Endothelial cell of umbilical vein (primary cell): ENCODE results near the gene TTLL5. TPM values are rescaled to one million over a fixed set of nuclear protein-coding genes. Genes with fewer than 3 reads are reported as not detected.

Source experiments
- BruUV-seq: library from RNA; stranded (reverse); fragments of 400-500 nt; replicated peaks from 2 replicates; lab custom pipeline; 2021; lab: Mats Ljungman, UMichigan
- CTCF ChIA-PET: fragments of 300-600, 350-600 bp; sonication (Branson Sonifier 250); formaldehyde crosslinking; loops from one replicate; lab custom pipeline; 2021; ENCODE audit warnings: antibody characterized with exemption, inconsistent platforms; lab: Charles Lee
- POLR2A ChIA-PET: fragments of 300-600, 350-600 bp; sonication (Branson Sonifier 250); formaldehyde crosslinking; loops from one replicate; lab custom pipeline; 2021; ENCODE audit warnings: antibody characterized with exemption, inconsistent platforms; lab: Charles Lee
- DNase-seq: peaks from one replicate; pipeline ENCODE4 v3.0.0-alpha.2; 2011; ENCODE audit warnings: low read depth, low spot score
- FAIRE-seq: peaks from 2 replicates; lab custom pipeline; 2011; peaks lifted over from hg19 to GRCh38; lab: Jason Lieb, UNC
- H2AFZ ChIP-seq: 2 replicates; pipeline ENCODE4 v1.6.0; 2012; ENCODE audit warnings: low read depth, low read length, control low read depth, inconsistent platforms
- H3K27ac ChIP-seq: 2 replicates; pipeline ENCODE4 v1.5.1; 2011; ENCODE audit warnings: low read depth, mild to moderate bottlenecking, control low read depth, low read length, moderate library complexity; ENCODE audit not compliant: insufficient read depth
- H3K27me3 ChIP-seq, 2 experiments: 2 replicates each; pipeline versions ENCODE4 v1.6.0 to v1.6.1; 2011; ENCODE audit warnings: low read length in 2 of 2, mixed read lengths in 1 of 2; ENCODE audit not compliant: control insufficient read depth in 2 of 2, insufficient read depth in 2 of 2
- H3K36me3 ChIP-seq, 2 experiments: 2 replicates in 1 of 2; 3 replicates in 1 of 2; pipeline ENCODE4 v1.5.1; 2011; ENCODE audit warnings: low read length in 2 of 2, mild to moderate bottlenecking in 1 of 2, moderate library complexity in 1 of 2; ENCODE audit not compliant: control insufficient read depth in 2 of 2, insufficient read depth in 2 of 2; ENCODE audit errors: extremely low read depth in 1 of 2
- H3K4me1 ChIP-seq: 3 replicates; pipeline ENCODE4 v1.5.1; 2011; ENCODE audit warnings: mild to moderate bottlenecking, low read length; ENCODE audit not compliant: control insufficient read depth, insufficient read depth; ENCODE audit errors: extremely low read depth
- H3K4me2 ChIP-seq: 2 replicates; pipeline ENCODE4 v1.6.1; 2011; ENCODE audit warnings: low read length, control low read depth, mixed read lengths; ENCODE audit not compliant: insufficient read depth
- H3K4me3 ChIP-seq, 3 experiments: fragments of 200-600 bp in 1 of 3; sonication (generic), shearing (Covaris generic) in 1 of 3; replicated peaks in 1 of 3; 2 replicates each; pipeline ENCODE4 v1.5.1; 2011 to 2016; ENCODE audit warnings: control low read depth in 3 of 3, low read length in 3 of 3, mild to moderate bottlenecking in 2 of 3, inconsistent platforms in 1 of 3, low read depth in 1 of 3, moderate library complexity in 1 of 3; ENCODE audit not compliant: insufficient read depth in 1 of 3
- H3K79me2 ChIP-seq: 2 replicates; pipeline ENCODE4 v1.6.0; 2012; ENCODE audit warnings: low read length, inconsistent platforms; ENCODE audit not compliant: control insufficient read depth, insufficient read depth
- H3K9ac ChIP-seq: replicated peaks from 2 replicates; pipeline ENCODE3; 2011; ENCODE audit warnings: low read length, control low read depth; ENCODE audit not compliant: insufficient read depth; ENCODE audit errors: extremely low read depth
- H3K9me1 ChIP-seq: replicated peaks from 3 replicates; pipeline ENCODE4 v1.6.0; 2011; ENCODE audit warnings: mild to moderate bottlenecking, low read length; ENCODE audit not compliant: control insufficient read depth, insufficient read depth; ENCODE audit errors: extremely low read depth
- H3K9me3 ChIP-seq: replicated peaks from 2 replicates; pipeline ENCODE4 v1.5.1; 2012; ENCODE audit warnings: low read length, inconsistent platforms; ENCODE audit not compliant: control insufficient read depth, insufficient read depth
- H4K20me1 ChIP-seq: replicated peaks from 2 replicates; pipeline ENCODE3; 2011; ENCODE audit warnings: mild to moderate bottlenecking, low read length; ENCODE audit not compliant: control insufficient read depth, insufficient read depth; ENCODE audit errors: extremely low read depth
- CTCF ChIP-seq, 2 donors: IDR thresholded peaks; 1 replicate in 1 of 2; 2 replicates in 1 of 2; pipeline ENCODE4 v1.5.1; 2011; ENCODE audit warnings: low read length in 2 of 2, mild to moderate bottlenecking in 2 of 2, moderate library complexity in 2 of 2, control low read depth in 1 of 2, inconsistent platforms in 1 of 2, low read depth in 1 of 2; ENCODE audit not compliant: insufficient read depth in 1 of 2; ENCODE audit errors: extremely low read depth in 1 of 2
- EZH2 ChIP-seq: IDR thresholded peaks from 2 replicates; pipeline ENCODE4 v1.6.1; 2012; ENCODE audit warnings: borderline replicate concordance, low read depth, mild to moderate bottlenecking, moderate library complexity, low read length, inconsistent platforms; ENCODE audit not compliant: severe bottlenecking
- FOS ChIP-seq: IDR thresholded peaks from 2 replicates; pipeline ENCODE4 v1.6.1; 2011; ENCODE audit warnings: mild to moderate bottlenecking, low read length, moderate library complexity, borderline replicate concordance; ENCODE audit not compliant: insufficient read depth
- GATA2 ChIP-seq: IDR thresholded peaks from 2 replicates; pipeline ENCODE4 v1.7.0; 2011; ENCODE audit warnings: low read depth, mild to moderate bottlenecking, moderate library complexity, mixed read lengths, low read length; ENCODE audit not compliant: insufficient read length, insufficient read depth
- MYC ChIP-seq: IDR thresholded peaks from one replicate; pipeline ENCODE4 v1.6.1; 2011; ENCODE audit warnings: mild to moderate bottlenecking, low read depth, low read length
- POLR2AphosphoS5 ChIP-seq: IDR thresholded peaks from 2 replicates; pipeline ENCODE4 v1.6.1; 2012; ENCODE audit warnings: low read depth, mild to moderate bottlenecking, control low read depth, low read length, moderate library complexity; ENCODE audit not compliant: insufficient read depth
- dilution Hi-C: fragments of 300-500 bp; cut with MboI; formaldehyde crosslinking; loops from one replicate; pipeline ENCODE4 v1.15.0; 2019; ENCODE audit warnings: low sequenced_read_pairs; ENCODE audit not compliant: extremely low pct_ligation_motif_present
- intact Hi-C: fragments of 100-400 bp; cut with micrococcal nuclease; formaldehyde crosslinking; loops from one replicate; pipeline ENCODE4 v1.10.0; 2022
- polyA plus RNA-seq, 4 experiments: library from polyadenylated mRNA; depleted of rRNA in 3 of 4; stranded (reverse) in 3 of 4; unstranded in 1 of 4; fragments of >200 nt; gene quantifications; 2 replicates each; pipeline versions ENCODE4 v1.2.1 to v1.2.3, GENCODE V29; 2011 to 2012; ENCODE audit warnings: missing spikeins in 1 of 4
- total RNA-seq: library from RNA; stranded (reverse); gene quantifications from 2 replicates; pipeline ENCODE4 v1.2.3, GENCODE V29; 2021

Gene TTLL5
- total and polyA plus RNA-seq, 2 donors (not counting 3 experiments of a cell fraction or from before 2014, with no cell fraction given) = 33.2 to 93.6 TPM

DNA sequence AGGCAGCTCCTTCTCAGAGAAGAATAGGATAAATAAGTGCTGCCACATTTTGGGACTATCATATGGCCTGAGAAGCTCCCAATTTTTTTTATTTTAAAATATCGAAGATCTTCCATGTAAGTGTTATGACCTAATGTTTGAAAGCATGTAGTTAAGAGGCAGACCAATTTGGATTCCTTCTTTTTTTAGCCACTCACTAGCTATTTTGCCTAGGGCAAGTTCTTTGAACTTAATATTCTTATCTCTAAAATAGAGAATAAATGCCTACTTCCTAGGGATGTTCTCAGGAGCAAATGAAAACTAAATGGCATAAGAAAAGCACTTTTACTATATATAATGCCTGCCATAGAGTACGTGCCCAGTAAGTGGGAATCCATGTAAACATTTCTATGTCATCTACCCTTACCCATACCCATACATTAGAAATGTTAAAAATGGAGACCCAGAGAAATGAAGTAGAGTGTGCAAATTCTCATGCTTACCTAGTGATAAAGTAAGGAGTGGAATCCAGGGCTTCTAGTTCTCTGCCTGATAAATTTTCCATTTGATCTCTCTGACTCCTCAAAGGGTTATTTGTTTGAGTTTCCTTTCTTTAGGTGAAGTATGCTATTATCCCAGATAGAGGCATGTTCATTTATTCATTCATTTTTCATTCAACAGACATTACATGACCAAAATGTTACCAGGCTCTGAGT is 172.4 kb downstream of the TTLL5 start:
- Histone ChIP-seq H3K4me3 (no peak overlapping the region), H3K27ac (no peak overlapping the region), H3K4me1 (no peaks in the 10 kb centered on the region), H2AFZ (no peak overlapping the region), H3K79me2 (no peaks in the 10 kb centered on the region), H4K20me1 (no peaks in the 10 kb centered on the region), H3K9ac (no peak overlapping the region), H3K9me3 (no peaks in the 10 kb centered on the region), H3K9me1 (no peaks in the 10 kb centered on the region), H3K4me2 (no peak overlapping the region), H3K36me3 (peaks cover 0 to 3% of the 10 kb centered on the region in 2 experiments), H3K27me3 (no peaks in the 10 kb centered on the region)
- intact Hi-C loops = no loop called here
- dilution Hi-C loops = no loop called here
- TF ChIP-seq GATA2 = no peak
- no peak for TF ChIP-seq POLR2AphosphoS5
- ChIA-PET CTCF (interaction anchor here (1.5 kb wide), 1 partner anchor 73 kb away, joined by 3 read pairs; no protein-coding TSS in a partner anchor), POLR2A (no interaction called here)
- DNase-seq (no peak), FAIRE-seq (no peak)
- BruUV-seq = no TSS peak

- Histone ChIP-seq H3K9me1 (no peaks in the 10 kb centered on the region), H4K20me1 (no peaks in the 10 kb centered on the region), H3K79me2 (no peaks in the 10 kb centered on the region), H2AFZ (no peak overlapping the region), H3K27me3 (no peaks in the 10 kb centered on the region), H3K9me3 (no peaks in the 10 kb centered on the region), H3K27ac (no peak overlapping the region), H3K4me2 (no peak overlapping the region), H3K4me3 (no peak overlapping the region), H3K36me3 (peaks cover 3 to 4% of the 10 kb centered on the region in 2 experiments), H3K9ac (no peak overlapping the region), H3K4me1 (no peaks in the 10 kb centered on the region)
- ChIA-PET CTCF (no interaction called here), POLR2A (no interaction called here)
- dilution Hi-C loops = no loop called here
- TF ChIP-seq EZH2 = no peak
- TF ChIP-seq MYC = no peak
- no peak for TF ChIP-seq FOS
- no peak for TF ChIP-seq POLR2AphosphoS5
- no peak for TF ChIP-seq GATA2
- TF ChIP-seq CTCF (IDR thresholded peaks at IDR 0.05; ENCODE audit: extremely low read depth in 1 of 2, insufficient read depth in 1 of 2, low read depth in 1 of 2, low read length in 2 of 2) = no peak
- no TSS peak for BruUV-seq
- FAIRE-seq (no peak), DNase-seq (no peak)
- intact Hi-C loops = no loop called here
Observed at GRCh38 chr14:75835156-75835725, 174.2 kb downstream of the TTLL5 start.
